D721Med (cell line): Measurements from ENCODE around the gene SNRK.

Experiments
- DNase-seq: peaks from one replicate; pipeline ENCODE4 v3.0.0; 2011; ENCODE audit warnings: low spot score; ENCODE audit not compliant: insufficient read length
- FAIRE-seq: peaks from 2 replicates; lab custom pipeline; 2011; peaks lifted over from hg19 to GRCh38; lab: Jason Lieb, UNC
- TF ChIP-seq, protein P1 (sequence below): IDR thresholded peaks from 2 replicates; pipeline ENCODE4 v1.5.1; 2012; ENCODE audit warnings: mild to moderate bottlenecking, control low read depth; ENCODE audit not compliant: insufficient read depth; ENCODE audit errors: missing control alignments

Gene SNRK, protein sequence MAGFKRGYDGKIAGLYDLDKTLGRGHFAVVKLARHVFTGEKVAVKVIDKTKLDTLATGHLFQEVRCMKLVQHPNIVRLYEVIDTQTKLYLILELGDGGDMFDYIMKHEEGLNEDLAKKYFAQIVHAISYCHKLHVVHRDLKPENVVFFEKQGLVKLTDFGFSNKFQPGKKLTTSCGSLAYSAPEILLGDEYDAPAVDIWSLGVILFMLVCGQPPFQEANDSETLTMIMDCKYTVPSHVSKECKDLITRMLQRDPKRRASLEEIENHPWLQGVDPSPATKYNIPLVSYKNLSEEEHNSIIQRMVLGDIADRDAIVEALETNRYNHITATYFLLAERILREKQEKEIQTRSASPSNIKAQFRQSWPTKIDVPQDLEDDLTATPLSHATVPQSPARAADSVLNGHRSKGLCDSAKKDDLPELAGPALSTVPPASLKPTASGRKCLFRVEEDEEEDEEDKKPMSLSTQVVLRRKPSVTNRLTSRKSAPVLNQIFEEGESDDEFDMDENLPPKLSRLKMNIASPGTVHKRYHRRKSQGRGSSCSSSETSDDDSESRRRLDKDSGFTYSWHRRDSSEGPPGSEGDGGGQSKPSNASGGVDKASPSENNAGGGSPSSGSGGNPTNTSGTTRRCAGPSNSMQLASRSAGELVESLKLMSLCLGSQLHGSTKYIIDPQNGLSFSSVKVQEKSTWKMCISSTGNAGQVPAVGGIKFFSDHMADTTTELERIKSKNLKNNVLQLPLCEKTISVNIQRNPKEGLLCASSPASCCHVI

DNA sequence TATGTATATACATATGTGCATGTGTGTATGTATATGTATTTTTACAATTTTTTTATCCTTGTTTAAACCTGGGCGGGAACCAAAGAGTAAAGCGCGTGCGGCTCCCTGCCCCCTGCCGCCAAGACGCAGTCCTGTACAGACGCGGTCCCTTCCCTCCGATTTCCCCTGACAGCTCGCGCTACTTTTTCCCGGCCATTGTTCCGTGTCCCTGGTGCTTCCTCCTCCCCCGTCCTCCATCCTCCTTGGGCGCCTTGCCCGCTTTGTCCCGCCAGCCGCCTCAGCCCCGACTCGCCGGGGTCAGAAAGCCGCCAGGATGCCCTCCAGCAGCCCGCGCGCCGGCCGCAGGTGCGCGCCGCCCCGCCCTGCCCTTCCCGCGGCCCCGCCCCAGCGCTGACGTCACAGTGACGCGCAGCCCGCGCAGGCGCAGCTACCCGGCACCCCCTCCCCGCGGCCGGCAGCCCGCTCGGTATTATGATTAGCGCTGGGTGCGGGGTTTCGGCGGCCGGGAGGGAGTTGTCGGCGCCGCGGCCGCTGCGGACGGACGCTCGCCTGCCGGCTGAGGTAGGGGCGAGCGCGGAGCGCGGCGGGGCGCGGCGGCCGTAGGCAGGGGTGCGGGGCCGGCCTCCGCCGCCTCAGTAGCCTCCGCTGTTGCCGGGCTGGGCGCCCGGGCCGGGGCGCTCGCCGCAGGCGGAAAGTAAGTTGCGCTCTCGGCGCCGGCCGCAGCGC lies at the start of gene SNRK:
Gene SNRK, plus strand, starts transcription at position 426 of the 726 bp plus-strand sequence. CDS start 16,664 bp downstream, outside the sequence.
- FAIRE-seq, result no peak
- TF ChIP-seq, protein P1, sequence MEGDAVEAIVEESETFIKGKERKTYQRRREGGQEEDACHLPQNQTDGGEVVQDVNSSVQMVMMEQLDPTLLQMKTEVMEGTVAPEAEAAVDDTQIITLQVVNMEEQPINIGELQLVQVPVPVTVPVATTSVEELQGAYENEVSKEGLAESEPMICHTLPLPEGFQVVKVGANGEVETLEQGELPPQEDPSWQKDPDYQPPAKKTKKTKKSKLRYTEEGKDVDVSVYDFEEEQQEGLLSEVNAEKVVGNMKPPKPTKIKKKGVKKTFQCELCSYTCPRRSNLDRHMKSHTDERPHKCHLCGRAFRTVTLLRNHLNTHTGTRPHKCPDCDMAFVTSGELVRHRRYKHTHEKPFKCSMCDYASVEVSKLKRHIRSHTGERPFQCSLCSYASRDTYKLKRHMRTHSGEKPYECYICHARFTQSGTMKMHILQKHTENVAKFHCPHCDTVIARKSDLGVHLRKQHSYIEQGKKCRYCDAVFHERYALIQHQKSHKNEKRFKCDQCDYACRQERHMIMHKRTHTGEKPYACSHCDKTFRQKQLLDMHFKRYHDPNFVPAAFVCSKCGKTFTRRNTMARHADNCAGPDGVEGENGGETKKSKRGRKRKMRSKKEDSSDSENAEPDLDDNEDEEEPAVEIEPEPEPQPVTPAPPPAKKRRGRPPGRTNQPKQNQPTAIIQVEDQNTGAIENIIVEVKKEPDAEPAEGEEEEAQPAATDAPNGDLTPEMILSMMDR, result no peak
- peak; percentile 80 for DNase-seq

DNA sequence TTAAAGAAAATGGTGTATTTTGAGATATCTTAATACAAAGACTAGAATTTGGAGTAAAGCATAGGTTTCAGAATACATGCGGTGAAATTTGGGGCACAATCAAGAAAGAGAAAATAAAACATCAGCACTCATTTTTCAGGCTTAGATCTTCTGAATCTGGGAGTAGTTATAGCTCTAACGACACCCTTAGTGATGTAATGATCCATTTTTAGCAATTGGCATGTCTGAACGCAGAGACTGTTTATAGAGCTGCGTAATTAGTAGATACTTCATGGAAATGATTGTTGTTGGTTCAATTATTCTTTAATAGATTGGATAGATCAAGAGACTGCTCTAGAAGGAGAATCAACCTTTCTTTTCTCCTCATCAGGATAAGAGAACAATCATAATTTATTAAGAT lies 47.5 kb upstream of the SNRK start:
- no peak for DNase-seq
- TF ChIP-seq, protein P1, result no peak
- FAIRE-seq, result no peak

DNA sequence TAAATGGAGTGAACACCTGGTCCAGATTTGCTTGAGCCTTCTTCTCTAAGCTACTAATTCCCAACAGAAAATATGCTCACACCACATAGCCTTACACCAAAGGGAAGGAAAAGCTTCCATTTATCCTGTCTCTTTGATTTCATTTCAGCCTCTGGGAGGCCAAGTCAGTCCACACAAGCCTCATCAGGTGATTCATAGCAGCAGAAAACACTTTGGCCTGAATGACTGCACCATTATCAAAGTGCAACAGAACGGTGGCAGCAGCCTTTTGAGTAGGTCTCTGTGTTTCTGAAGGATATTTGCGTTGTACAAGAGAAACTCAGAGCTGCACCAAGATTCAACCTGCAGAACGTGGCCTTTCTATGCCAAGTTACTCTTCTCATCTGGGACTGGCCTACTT lies 46.6 kb upstream of the SNRK start:
- no peak for FAIRE-seq
- no peak for DNase-seq
- TF ChIP-seq, protein P1, result no peak

DNA sequence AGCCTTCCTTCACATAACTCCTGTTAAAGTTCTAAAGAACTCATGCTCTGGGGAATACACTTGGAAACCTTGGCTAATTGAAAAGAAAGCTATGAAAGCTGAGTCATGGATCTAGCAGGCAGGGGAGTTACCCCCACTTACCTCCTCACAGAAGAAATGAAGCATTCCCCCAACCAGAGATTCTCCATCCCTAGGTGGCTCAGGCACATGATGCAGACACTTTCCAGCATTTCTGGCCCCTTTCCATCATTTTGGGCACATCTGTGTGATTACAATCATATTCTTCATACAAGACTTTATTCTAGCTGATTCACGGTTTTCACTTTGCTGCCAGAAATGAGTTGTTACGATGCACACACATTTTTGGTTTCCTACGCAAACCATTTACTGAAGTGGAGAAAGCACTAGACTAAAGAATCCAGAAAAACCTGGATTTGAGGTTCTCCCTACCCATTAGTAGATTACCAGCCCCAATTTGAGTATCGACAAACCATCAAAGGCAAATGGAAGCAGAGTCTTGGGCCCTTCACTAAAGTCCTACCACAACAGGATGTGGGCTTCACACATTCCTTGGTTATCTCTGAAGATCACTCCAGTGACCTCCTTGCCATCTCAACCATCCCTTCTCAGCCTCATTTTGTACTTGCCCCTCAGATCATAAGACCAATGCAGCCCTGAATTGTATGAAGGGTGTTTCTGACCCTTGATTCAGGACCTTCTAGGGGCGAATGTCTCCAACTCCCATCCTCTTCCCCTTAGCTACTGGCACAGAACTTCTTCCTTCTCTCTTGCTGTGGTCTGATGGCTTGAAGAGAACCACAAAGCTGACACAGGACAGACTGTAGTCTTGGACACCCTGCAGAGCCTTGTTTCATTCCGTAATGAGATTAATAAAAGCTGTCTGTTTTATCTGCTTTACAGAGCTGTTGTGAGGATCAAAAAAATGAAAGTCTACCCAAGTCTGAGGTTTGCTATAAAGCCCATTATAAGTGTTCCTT lies 42.5 kb upstream of the SNRK start:
- FAIRE-seq (no peak), DNase-seq (no peak)
- TF ChIP-seq, protein P1, result no peak

DNA sequence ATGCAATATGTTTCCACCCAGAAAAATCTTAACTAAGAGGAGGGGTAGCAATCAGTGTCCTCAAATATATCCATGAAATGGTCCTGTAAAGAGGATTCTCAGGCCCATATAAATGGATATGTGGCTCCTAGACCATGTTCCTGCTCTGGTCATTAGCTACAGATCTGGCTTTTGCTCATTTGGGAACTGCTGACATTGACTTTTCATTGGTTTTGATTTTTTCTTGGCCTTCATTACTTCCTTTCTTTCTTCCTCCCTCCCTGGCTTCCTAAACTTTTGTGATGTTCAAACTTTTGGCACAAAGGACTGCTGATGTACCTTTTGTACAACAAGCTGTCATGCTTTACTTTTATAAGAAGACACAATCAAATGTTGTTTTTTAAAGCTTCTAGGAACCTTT lies 41.6 kb upstream of the SNRK start:
- FAIRE-seq, result no peak
- TF ChIP-seq, protein P1, result no peak
- no peak for DNase-seq

DNA sequence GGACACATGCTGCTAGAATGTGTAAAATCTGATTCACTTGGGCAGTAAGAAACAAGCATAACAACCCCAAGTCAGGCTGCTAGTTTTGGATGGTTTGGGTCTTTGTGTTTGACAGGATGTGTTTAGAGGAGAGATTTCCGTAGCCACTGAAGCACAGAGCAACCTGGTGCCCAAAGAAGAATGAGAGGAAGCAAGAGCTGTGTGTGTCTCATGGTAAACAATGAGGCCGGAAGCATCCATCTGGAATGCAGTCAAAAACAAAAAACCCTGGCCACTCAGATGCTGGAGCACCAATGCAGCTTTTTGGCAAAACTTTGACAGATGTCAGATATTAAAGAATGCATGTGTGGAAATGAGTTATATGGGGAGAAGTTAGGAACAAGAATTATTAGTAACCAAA lies 39.4 kb upstream of the SNRK start:
- DNase-seq, result no peak
- TF ChIP-seq, protein P1, result no peak
- FAIRE-seq, result no peak
